Endothelial cell of umbilical vein (primary cell): Measurements from ENCODE around the gene RAB6B. TPM values are rescaled to one million over a fixed set of nuclear protein-coding genes. Genes with fewer than 3 reads are reported as not detected.

Experiments
- BruUV-seq: library from RNA; stranded (reverse); fragments of 400-500 nt; replicated peaks from 2 replicates; lab custom pipeline; 2021; lab: Mats Ljungman, UMichigan
- CTCF ChIA-PET: fragments of 300-600, 350-600 bp; sonication (Branson Sonifier 250); formaldehyde crosslinking; loops from one replicate; lab custom pipeline; 2021; ENCODE audit warnings: antibody characterized with exemption, inconsistent platforms; lab: Charles Lee
- POLR2A ChIA-PET: fragments of 300-600, 350-600 bp; sonication (Branson Sonifier 250); formaldehyde crosslinking; loops from one replicate; lab custom pipeline; 2021; ENCODE audit warnings: antibody characterized with exemption, inconsistent platforms; lab: Charles Lee
- DNase-seq: peaks from one replicate; pipeline ENCODE4 v3.0.0-alpha.2; 2011; ENCODE audit warnings: low read depth, low spot score
- FAIRE-seq: peaks from 2 replicates; lab custom pipeline; 2011; peaks lifted over from hg19 to GRCh38; lab: Jason Lieb, UNC
- H2AFZ ChIP-seq: 2 replicates; pipeline ENCODE4 v1.6.0; 2012; ENCODE audit warnings: low read depth, low read length, control low read depth, inconsistent platforms
- H3K27ac ChIP-seq: 2 replicates; pipeline ENCODE4 v1.5.1; 2011; ENCODE audit warnings: low read depth, mild to moderate bottlenecking, control low read depth, low read length, moderate library complexity; ENCODE audit not compliant: insufficient read depth
- H3K27me3 ChIP-seq, 2 experiments: 2 replicates each; pipeline versions ENCODE4 v1.6.0 to v1.6.1; 2011; ENCODE audit warnings: low read length in 2 of 2, mixed read lengths in 1 of 2; ENCODE audit not compliant: control insufficient read depth in 2 of 2, insufficient read depth in 2 of 2
- H3K36me3 ChIP-seq, 2 experiments: 2 replicates in 1 of 2; 3 replicates in 1 of 2; pipeline ENCODE4 v1.5.1; 2011; ENCODE audit warnings: low read length in 2 of 2, mild to moderate bottlenecking in 1 of 2, moderate library complexity in 1 of 2; ENCODE audit not compliant: control insufficient read depth in 2 of 2, insufficient read depth in 2 of 2; ENCODE audit errors: extremely low read depth in 1 of 2
- H3K4me1 ChIP-seq: 3 replicates; pipeline ENCODE4 v1.5.1; 2011; ENCODE audit warnings: mild to moderate bottlenecking, low read length; ENCODE audit not compliant: control insufficient read depth, insufficient read depth; ENCODE audit errors: extremely low read depth
- H3K4me2 ChIP-seq: 2 replicates; pipeline ENCODE4 v1.6.1; 2011; ENCODE audit warnings: low read length, control low read depth, mixed read lengths; ENCODE audit not compliant: insufficient read depth
- H3K4me3 ChIP-seq, 3 experiments: fragments of 200-600 bp in 1 of 3; sonication (generic), shearing (Covaris generic) in 1 of 3; replicated peaks in 1 of 3; 2 replicates each; pipeline ENCODE4 v1.5.1; 2011 to 2016; ENCODE audit warnings: control low read depth in 3 of 3, low read length in 3 of 3, mild to moderate bottlenecking in 2 of 3, inconsistent platforms in 1 of 3, low read depth in 1 of 3, moderate library complexity in 1 of 3; ENCODE audit not compliant: insufficient read depth in 1 of 3
- H3K79me2 ChIP-seq: 2 replicates; pipeline ENCODE4 v1.6.0; 2012; ENCODE audit warnings: low read length, inconsistent platforms; ENCODE audit not compliant: control insufficient read depth, insufficient read depth
- H3K9ac ChIP-seq: replicated peaks from 2 replicates; pipeline ENCODE3; 2011; ENCODE audit warnings: low read length, control low read depth; ENCODE audit not compliant: insufficient read depth; ENCODE audit errors: extremely low read depth
- H3K9me1 ChIP-seq: replicated peaks from 3 replicates; pipeline ENCODE4 v1.6.0; 2011; ENCODE audit warnings: mild to moderate bottlenecking, low read length; ENCODE audit not compliant: control insufficient read depth, insufficient read depth; ENCODE audit errors: extremely low read depth
- H3K9me3 ChIP-seq: replicated peaks from 2 replicates; pipeline ENCODE4 v1.5.1; 2012; ENCODE audit warnings: low read length, inconsistent platforms; ENCODE audit not compliant: control insufficient read depth, insufficient read depth
- H4K20me1 ChIP-seq: replicated peaks from 2 replicates; pipeline ENCODE3; 2011; ENCODE audit warnings: mild to moderate bottlenecking, low read length; ENCODE audit not compliant: control insufficient read depth, insufficient read depth; ENCODE audit errors: extremely low read depth
- FOS ChIP-seq: IDR thresholded peaks from 2 replicates; pipeline ENCODE4 v1.6.1; 2011; ENCODE audit warnings: mild to moderate bottlenecking, low read length, moderate library complexity, borderline replicate concordance; ENCODE audit not compliant: insufficient read depth
- GATA2 ChIP-seq: IDR thresholded peaks from 2 replicates; pipeline ENCODE4 v1.7.0; 2011; ENCODE audit warnings: low read depth, mild to moderate bottlenecking, moderate library complexity, mixed read lengths, low read length; ENCODE audit not compliant: insufficient read length, insufficient read depth
- MYC ChIP-seq: IDR thresholded peaks from one replicate; pipeline ENCODE4 v1.6.1; 2011; ENCODE audit warnings: mild to moderate bottlenecking, low read depth, low read length
- POLR2AphosphoS5 ChIP-seq: IDR thresholded peaks from 2 replicates; pipeline ENCODE4 v1.6.1; 2012; ENCODE audit warnings: low read depth, mild to moderate bottlenecking, control low read depth, low read length, moderate library complexity; ENCODE audit not compliant: insufficient read depth
- dilution Hi-C: fragments of 300-500 bp; cut with MboI; formaldehyde crosslinking; loops from one replicate; pipeline ENCODE4 v1.15.0; 2019; ENCODE audit warnings: low sequenced_read_pairs; ENCODE audit not compliant: extremely low pct_ligation_motif_present
- intact Hi-C: fragments of 100-400 bp; cut with micrococcal nuclease; formaldehyde crosslinking; loops from one replicate; pipeline ENCODE4 v1.10.0; 2022
- polyA plus RNA-seq, 4 experiments: library from polyadenylated mRNA; depleted of rRNA in 3 of 4; stranded (reverse) in 3 of 4; unstranded in 1 of 4; fragments of >200 nt; gene quantifications; 2 replicates each; pipeline versions ENCODE4 v1.2.1 to v1.2.3, GENCODE V29; 2011 to 2012; ENCODE audit warnings: missing spikeins in 1 of 4
- total RNA-seq: library from RNA; stranded (reverse); gene quantifications from 2 replicates; pipeline ENCODE4 v1.2.3, GENCODE V29; 2021
- TF ChIP-seq, protein P1 (sequence below): IDR thresholded peaks from 2 replicates; pipeline ENCODE4 v1.6.1; 2011; ENCODE audit not compliant: insufficient read depth, insufficient read length

RAB6B gene
- total and polyA plus RNA-seq, 2 donors (not counting 3 experiments of a cell fraction or from before 2014, with no cell fraction given), result 1.7 to 6.7 TPM

DNA sequence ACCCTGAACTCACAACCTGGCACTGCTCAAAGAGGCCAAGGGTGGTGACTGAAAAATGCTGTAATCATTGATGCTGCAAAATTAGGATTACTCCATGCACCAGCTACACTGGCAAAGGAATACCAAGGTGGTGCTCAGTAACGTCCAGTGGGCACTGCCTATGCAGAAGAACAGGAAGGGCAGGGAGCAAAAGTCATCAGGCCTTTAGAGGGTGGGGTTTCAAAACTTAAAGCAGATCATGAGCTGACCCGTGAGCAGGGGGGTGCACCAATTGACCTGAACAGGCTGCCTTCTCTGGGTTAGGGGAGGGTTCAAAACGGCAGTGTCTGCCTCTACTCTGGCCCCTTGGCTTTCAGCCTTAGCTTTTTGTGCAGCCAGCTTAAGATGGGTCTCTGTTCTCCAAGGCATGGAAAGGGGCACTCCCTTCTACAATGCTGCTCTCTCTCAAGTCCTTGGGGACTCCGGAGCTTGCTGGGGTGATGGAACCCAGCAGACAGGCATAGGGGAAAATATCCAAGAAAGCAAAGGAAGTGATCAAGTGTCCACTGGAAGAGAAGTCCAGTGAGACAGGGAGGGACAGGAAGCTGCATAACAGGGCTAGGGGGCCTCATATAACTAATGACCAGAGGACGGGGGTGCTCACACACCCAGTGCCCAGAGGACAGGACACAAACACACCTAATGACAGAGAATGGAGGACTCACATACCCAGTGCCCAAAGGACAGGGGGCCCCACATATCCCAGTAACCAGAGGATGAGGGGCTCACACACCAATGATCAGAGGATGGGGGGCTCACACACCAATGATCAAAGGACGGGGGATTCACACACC lies 11.4 kb downstream of the RAB6B start:
- DNase-seq (no peak), FAIRE-seq (no peak)
- Histone ChIP-seq H3K4me2 (no peak overlapping the region), H3K36me3 (no peaks in the 10 kb centered on the region), H3K4me1 (no peaks in the 10 kb centered on the region), H3K27ac (no peak overlapping the region), H3K9me3 (no peaks in the 10 kb centered on the region), H3K79me2 (no peaks in the 10 kb centered on the region), H3K4me3 (no peak overlapping the region), H3K9ac (no peak overlapping the region), H4K20me1 (no peaks in the 10 kb centered on the region), H3K9me1 (no peaks in the 10 kb centered on the region), H3K27me3 (peaks cover 0 to 4% of the 10 kb centered on the region in 2 experiments), H2AFZ (no peak overlapping the region)
- no TSS peak for BruUV-seq
- CTCF ChIA-PET, result interaction anchor here (1.2 kb wide), 1 partner anchor 10 kb away, joined by 5 read pairs; no protein-coding TSS in a partner anchor
- POLR2A ChIA-PET, result no interaction called here
- intact Hi-C loops, result no loop called here
- dilution Hi-C loops, result no loop called here
- TF ChIP-seq, protein P1, sequence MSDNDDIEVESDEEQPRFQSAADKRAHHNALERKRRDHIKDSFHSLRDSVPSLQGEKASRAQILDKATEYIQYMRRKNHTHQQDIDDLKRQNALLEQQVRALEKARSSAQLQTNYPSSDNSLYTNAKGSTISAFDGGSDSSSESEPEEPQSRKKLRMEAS, result no peak
- no peak for TF ChIP-seq GATA2
- TF ChIP-seq MYC, result no peak
- TF ChIP-seq POLR2AphosphoS5, result no peak
- no peak for TF ChIP-seq FOS

DNA sequence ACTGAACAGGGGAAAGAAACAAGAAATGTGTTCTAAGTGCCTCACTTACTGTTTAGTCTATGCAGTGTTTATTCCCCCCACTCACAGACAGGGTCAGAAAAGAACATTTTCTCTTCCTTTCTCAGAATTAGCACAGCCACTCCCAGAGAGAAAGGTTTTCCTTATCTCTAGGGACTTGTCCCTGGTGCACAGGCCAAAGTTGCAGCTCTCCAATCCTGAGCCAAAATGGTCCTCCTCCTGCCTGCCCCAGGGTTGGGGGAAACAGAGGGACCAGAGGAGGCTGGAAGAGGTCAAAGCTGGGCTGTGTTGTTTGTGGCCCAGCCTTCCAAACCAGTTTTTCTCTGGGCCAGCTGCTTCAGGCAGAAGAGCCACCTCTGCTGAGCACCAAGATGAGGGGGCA lies 12.0 kb downstream of the RAB6B start:
- Histone ChIP-seq H3K27ac (no peak overlapping the region), H3K27me3 (peaks cover 0 to 4% of the 10 kb centered on the region in 2 experiments), H3K79me2 (no peaks in the 10 kb centered on the region), H2AFZ (no peak overlapping the region), H3K4me2 (no peak overlapping the region), H3K4me1 (no peaks in the 10 kb centered on the region), H3K9me1 (no peaks in the 10 kb centered on the region), H4K20me1 (no peaks in the 10 kb centered on the region), H3K9ac (no peak overlapping the region), H3K36me3 (no peaks in the 10 kb centered on the region), H3K4me3 (no peak overlapping the region), H3K9me3 (no peaks in the 10 kb centered on the region)
- dilution Hi-C loops (no loop called here), intact Hi-C loops (no loop called here)
- TF ChIP-seq POLR2AphosphoS5 (no peak), GATA2 (no peak), FOS (no peak)
- CTCF ChIA-PET, result interaction anchor here (1.2 kb wide), 1 partner anchor 9 kb away, joined by 5 read pairs; no protein-coding TSS in a partner anchor
- no TSS peak for BruUV-seq
- no peak for FAIRE-seq
- POLR2A ChIA-PET, result no interaction called here
- no peak for DNase-seq
